LNCAP (cell line): ENCODE results near the gene MAN1C1.

Source experiments
- CTCF ChIP-seq: fragments of 450-650 bp; IDR thresholded peaks from 2 replicates; pipeline ENCODE4 v1.5.1; 2017; ENCODE audit warnings: mild to moderate bottlenecking

MAN1C1 gene

GRCh38 chr1:25571522-25571970 is 45.0 kb upstream of the MAN1C1 start:
- TF ChIP-seq CTCF: no peak

- no peak for TF ChIP-seq CTCF
Measured at GRCh38 chr1:25572107-25572506, 44.5 kb upstream of the MAN1C1 start.

- peak; percentile 33; the same call in 1 of the 2 replicates for TF ChIP-seq CTCF
Measured at GRCh38 chr1:25572708-25573590, 43.6 kb upstream of the MAN1C1 start.

GRCh38 chr1:25573591-25573930 is 43.0 kb upstream of the MAN1C1 start:
- no peak for TF ChIP-seq CTCF

GRCh38 chr1:25573961-25574360 is 42.6 kb upstream of the MAN1C1 start:
- no peak for TF ChIP-seq CTCF

GRCh38 chr1:25575191-25575590 is 41.4 kb upstream of the MAN1C1 start:
- TF ChIP-seq CTCF: no peak

GRCh38 chr1:25576459-25577133 is 40.0 kb upstream of the MAN1C1 start:
- no peak for TF ChIP-seq CTCF
